Muscle of arm (tissue), 12 donors: ENCODE data around the gene STARD5. TPM values are rescaled to one million over a fixed set of nuclear protein-coding genes. Genes with fewer than 3 reads are reported as not detected.
A peak's percentile ranks its signal among the peaks of the same experiment; 100 is the strongest.

Source experiments
- DNase-seq: peaks from one replicate; pipeline ENCODE4 v3.0.0-alpha.2; 2013
- polyA plus RNA-seq, 12 donors: library from polyadenylated mRNA; unstranded; fragments of 120-200 nt; gene quantifications; one replicate each; pipeline ENCODE4 v1.2.1, GENCODE V29; 2013; ENCODE audit not compliant: insufficient read length in 12 of 12

Gene STARD5
- polyA plus RNA-seq, 12 donors = 2.0 to 15.8 (median 4.5) TPM; not detected in 1

DNA sequence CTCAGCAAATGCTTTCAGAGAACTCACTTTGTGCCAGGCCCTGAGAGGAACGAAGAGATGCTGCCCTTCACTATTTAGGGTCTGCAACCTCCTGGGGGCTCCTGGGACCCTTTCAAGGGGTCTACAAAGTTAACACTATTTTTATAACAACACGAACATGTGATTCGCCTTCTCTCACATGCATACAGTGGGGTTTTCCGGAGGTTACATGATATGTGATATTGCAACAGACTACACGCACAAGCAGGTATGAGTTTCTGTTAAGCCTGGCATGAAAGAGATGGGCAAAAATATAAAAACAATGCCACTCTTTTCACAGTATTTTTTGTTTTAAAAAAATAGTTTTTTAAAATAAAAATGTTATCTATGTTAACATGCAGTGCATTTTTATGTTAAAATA is 10.3 kb downstream of the STARD5 start:
- no peak for DNase-seq

DNA sequence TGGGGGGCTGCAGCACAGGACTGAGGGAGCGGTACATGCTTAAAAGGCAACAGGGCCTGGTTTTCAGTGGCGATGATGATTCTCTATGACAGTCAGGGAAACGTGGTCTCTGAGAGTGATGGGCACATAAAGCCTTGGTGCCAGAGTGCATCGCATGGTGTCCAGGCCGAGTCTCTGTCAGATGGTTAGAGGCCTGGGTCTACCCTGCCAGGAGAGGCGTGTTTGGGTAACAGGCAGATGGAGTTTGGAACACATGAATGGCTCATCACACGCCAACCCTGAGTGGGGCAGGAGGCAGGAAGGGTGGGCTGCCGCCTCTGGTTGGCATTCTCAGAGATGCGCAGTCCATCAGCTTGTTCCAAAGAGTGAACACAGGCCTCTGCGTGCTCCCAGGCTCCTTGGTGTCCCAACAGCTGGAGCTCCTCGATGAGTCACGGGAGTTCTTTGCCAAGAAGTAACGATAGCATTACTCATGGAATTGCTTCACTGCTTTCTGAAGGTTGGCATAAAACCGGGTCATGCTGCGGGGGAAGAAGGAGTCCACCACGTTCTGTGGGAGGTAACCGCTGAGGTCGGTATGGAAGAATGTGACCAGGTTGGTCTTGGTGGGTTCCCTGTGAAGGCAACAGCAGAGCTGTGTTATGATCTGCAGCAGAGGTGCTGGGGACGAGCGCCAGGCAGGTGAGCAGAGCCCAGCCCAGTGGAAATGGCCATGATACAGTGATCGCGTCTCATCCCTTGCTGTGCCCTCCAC is 11.0 kb downstream of the STARD5 start:
- peak; percentile 36 for DNase-seq

- DNase-seq = no peak
These were observed 12.0 kb downstream of the STARD5 start for GRCh38 chr15:81311752-81312464.

DNA sequence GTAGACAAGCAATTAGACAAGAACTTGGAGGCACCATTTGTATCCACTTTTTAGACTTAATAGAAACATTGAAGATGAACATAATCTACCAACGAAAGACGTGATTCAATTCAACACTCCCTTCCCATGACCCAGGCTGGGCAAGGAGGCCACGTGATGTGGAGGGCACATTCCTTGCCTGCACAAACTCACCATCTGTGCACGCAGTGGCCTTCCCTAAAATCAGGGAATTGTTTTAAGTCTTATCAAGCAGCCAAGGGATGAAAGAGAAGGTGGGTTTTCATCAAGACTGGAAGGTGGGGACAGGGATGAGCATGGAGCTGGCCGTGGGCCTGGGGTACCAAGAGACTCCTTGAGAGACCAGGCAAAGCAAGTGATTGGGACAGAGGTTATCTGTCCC is 13.5 kb downstream of the STARD5 start:
- no peak for DNase-seq

DNA sequence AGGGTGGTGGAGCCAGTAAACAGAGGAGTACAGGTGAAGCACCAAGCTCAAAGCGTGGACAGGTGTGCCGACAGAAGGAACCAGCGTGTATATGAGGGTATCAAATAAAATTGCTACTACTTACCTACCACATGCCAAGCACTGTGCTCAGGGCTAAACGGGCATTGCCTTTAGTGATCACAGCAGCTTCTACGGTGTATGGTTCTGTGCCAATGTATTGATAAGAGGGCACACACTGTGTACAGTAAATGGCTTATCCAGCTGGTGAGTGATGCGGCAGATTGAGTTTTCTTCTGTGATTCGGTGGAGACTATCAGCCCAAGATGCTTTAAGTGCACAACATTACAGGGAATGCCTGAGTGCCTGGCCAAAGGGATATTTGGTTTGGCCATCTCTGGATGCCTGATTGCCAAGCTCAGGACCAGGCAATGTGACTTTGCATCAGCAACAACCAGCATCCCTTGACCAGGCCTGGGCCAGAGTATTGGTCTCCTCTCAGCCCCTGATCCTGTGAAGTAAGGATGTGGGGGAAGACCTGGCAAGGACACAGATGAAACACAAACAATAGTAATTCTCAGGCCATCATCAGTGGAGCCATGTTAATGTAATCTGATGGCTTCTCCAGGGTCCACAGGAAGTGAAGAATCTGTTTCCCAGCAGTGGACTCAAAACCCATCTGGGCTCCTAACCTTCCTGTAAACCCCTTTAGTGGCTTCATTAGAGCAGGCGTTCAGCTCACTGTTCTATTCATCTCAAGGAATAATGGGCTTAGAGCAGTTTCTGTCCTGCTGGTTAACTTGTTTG is 14.1 kb downstream of the STARD5 start:
- DNase-seq = no peak

DNA sequence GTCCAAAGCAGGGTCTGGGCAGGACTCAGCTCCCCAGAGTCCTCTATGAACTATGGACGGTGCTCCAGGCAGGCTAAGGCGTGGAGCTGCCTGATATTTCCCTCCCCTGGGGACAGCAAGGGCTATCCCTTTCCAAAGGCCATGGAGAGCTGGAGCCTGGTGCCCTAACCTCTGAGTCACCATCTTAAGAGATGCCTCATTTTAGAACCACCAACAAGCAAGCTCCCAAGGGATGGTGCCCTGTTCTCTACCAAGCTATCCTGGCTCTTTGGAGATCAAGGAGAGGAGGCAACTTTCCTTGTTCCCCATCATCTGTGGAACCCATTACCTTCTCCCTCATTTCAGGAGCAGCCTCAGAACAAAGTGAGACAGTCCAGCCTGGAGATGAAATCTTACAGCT is 15.7 kb downstream of the STARD5 start:
- DNase-seq = no peak

GRCh38 chr15:81304226-81304625 is 19.7 kb downstream of the STARD5 start:
- peak; percentile 41 for DNase-seq

GRCh38 chr15:81303244-81304225 is 20.4 kb downstream of the STARD5 start:
- no peak for DNase-seq

DNA sequence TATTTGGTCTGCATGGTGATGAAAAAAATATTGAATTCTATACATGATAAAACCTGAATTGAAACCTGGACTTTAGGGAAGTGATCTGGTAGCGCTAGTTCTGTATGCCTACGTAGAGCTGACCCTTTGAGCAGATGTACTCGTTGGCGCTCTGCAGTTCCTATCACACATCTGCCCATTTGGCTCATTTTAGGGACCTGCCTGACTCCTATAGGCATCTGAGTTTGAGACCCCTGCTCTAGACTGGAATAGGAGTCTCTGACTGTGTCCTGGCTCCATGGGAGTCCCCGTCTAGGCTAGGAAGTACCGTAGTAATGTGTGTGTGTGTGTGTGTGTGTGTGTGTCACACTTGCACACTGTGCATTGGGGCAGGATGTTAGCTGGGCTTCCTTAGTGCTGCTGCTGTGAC is 21.2 kb downstream of the STARD5 start:
- DNase-seq = no peak

GRCh38 chr15:81301815-81302399 is 22.0 kb downstream of the STARD5 start:
- DNase-seq = no peak

DNA sequence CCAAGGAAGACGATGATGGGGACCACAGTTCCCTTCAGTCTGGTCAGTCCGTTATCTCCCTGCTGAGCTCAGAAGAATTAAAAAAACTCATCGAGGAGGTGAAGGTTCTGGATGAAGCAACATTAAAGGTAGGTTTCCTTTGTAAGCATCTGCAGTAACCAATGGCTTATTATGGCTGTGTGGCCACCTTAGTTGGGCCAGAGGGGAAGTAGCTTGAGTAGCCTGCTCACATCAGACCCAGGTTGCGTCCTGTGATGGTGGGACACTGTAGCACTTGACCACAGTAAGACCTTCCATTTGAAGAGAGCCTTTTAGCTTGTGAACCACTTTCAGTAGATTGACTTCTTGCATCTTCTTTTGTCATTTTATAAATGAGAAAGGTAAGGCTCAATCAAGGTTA is 22.6 kb downstream of the STARD5 start:
- DNase-seq = no peak

GRCh38 chr15:81299630-81300273 is 24.2 kb downstream of the STARD5 start:
- DNase-seq = no peak

GRCh38 chr15:81299156-81299555 is 24.8 kb downstream of the STARD5 start:
- DNase-seq = no peak

- DNase-seq = no peak
These were observed 25.3 kb downstream of the STARD5 start for GRCh38 chr15:81298611-81299010.

GRCh38 chr15:81297603-81298575 is 26.1 kb downstream of the STARD5 start:
- DNase-seq = no peak

DNA sequence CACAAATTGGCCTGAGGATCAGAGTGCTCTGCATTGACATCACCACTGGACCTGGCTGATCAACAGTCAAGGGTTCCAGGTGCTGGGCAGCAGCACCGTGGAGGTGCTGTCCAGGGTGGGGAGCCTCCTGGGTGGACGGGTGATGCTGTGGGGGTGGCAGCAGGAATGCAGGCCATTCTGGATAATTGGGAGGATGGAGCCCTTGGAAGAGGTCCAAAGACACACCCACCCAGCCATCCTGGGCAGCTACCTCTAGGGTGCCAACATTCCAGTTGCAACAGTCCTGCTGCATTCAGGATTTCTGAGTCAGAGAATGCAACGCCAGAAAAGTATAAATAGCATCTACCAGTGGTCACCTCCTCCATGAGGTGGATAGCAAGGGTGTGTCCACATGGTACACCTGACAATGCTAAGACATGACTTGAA is 26.8 kb downstream of the STARD5 start:
- DNase-seq = no peak

GRCh38 chr15:81296673-81297072 is 27.3 kb downstream of the STARD5 start:
- no peak for DNase-seq

GRCh38 chr15:81296186-81296585 is 27.8 kb downstream of the STARD5 start:
- DNase-seq = no peak

GRCh38 chr15:81295486-81296121 is 28.3 kb downstream of the STARD5 start:
- DNase-seq = no peak
